ENCODE measurements around the gene RBP4. TPM values are rescaled to one million over a fixed set of nuclear protein-coding genes. Genes with fewer than 3 reads are reported as not detected.

RBP4 gene
- total RNA-seq, 1 donor from 2014 or later, result not detected

- Mint-ChIP-seq H3K4me1 (ENCODE audit: low read depth, unreplicated experiment) (peaks cover 6% of the 10 kb centered on the region), H3K9me3 (ENCODE audit: unreplicated experiment) (peaks cover 4% of the 10 kb centered on the region), H3K27ac (ENCODE audit: unreplicated experiment) (no peak overlapping the region), H3K36me3 (ENCODE audit: unreplicated experiment) (peaks cover 4% of the 10 kb centered on the region), H3K4me3 (ENCODE audit: unreplicated experiment) (peak overlapping the region; percentile 79), H3K27me3 (ENCODE audit: unreplicated experiment) (peaks cover 8% of the 10 kb centered on the region)
- no peak for DNase-seq
- TF ChIP-seq CTCF (IDR thresholded peaks at IDR 0.05; ENCODE audit: partially characterized antibody, unreplicated experiment), result no peak
Observed at GRCh38 chr10:93601774-93602162, 733 bp upstream of the RBP4 start.

GRCh38 chr10:93600446-93601145 lies 439 bp downstream of the RBP4 start:
- H3K9me3 Mint-ChIP-seq (ENCODE audit: unreplicated experiment), result peaks cover 4% of the 10 kb centered on the region
- peak overlapping the region; percentile 75 for H3K4me3 Mint-ChIP-seq (ENCODE audit: unreplicated experiment)
- peaks cover 8% of the 10 kb centered on the region for H3K27me3 Mint-ChIP-seq (ENCODE audit: unreplicated experiment)
- peak; percentile 29 for DNase-seq
- H3K27ac Mint-ChIP-seq (ENCODE audit: unreplicated experiment), result no peak overlapping the region
- TF ChIP-seq CTCF (IDR thresholded peaks at IDR 0.05; ENCODE audit: partially characterized antibody, unreplicated experiment), result no peak
- H3K36me3 Mint-ChIP-seq (ENCODE audit: unreplicated experiment), result peaks cover 4% of the 10 kb centered on the region
- peaks cover 6% of the 10 kb centered on the region for H3K4me1 Mint-ChIP-seq (ENCODE audit: low read depth, unreplicated experiment)

- H3K9me3 Mint-ChIP-seq (ENCODE audit: unreplicated experiment), result peaks cover 4% of the 10 kb centered on the region
- H3K27ac Mint-ChIP-seq (ENCODE audit: unreplicated experiment), result no peak overlapping the region
- peaks cover 6% of the 10 kb centered on the region for H3K4me1 Mint-ChIP-seq (ENCODE audit: low read depth, unreplicated experiment)
- peaks cover 10% of the 10 kb centered on the region for H3K27me3 Mint-ChIP-seq (ENCODE audit: unreplicated experiment)
- no peak for TF ChIP-seq CTCF (IDR thresholded peaks at IDR 0.05; ENCODE audit: partially characterized antibody, unreplicated experiment)
- peaks cover 4% of the 10 kb centered on the region for H3K36me3 Mint-ChIP-seq (ENCODE audit: unreplicated experiment)
- peak overlapping the region; percentile 65 for H3K4me3 Mint-ChIP-seq (ENCODE audit: unreplicated experiment)
- no peak for DNase-seq
Observed at GRCh38 chr10:93599778-93600177, 1.3 kb downstream of the RBP4 start.

- Mint-ChIP-seq H3K27me3 (ENCODE audit: unreplicated experiment) (peaks cover 13% of the 10 kb centered on the region), H3K4me1 (ENCODE audit: low read depth, unreplicated experiment) (peaks cover 9% of the 10 kb centered on the region), H3K9me3 (ENCODE audit: unreplicated experiment) (peaks cover 4% of the 10 kb centered on the region), H3K27ac (ENCODE audit: unreplicated experiment) (no peak overlapping the region), H3K4me3 (ENCODE audit: unreplicated experiment) (no peak overlapping the region), H3K36me3 (ENCODE audit: unreplicated experiment) (peaks cover 4% of the 10 kb centered on the region)
- DNase-seq, result no peak
- no peak for TF ChIP-seq CTCF (IDR thresholded peaks at IDR 0.05; ENCODE audit: partially characterized antibody, unreplicated experiment)
Observed at GRCh38 chr10:93599335-93599734, 1.7 kb downstream of the RBP4 start.

GRCh38 chr10:93598157-93598556 lies 2.9 kb downstream of the RBP4 start:
- no peak overlapping the region for H3K27ac Mint-ChIP-seq (ENCODE audit: unreplicated experiment)
- H3K27me3 Mint-ChIP-seq (ENCODE audit: unreplicated experiment), result peaks cover 13% of the 10 kb centered on the region
- peaks cover 4% of the 10 kb centered on the region for H3K36me3 Mint-ChIP-seq (ENCODE audit: unreplicated experiment)
- H3K4me1 Mint-ChIP-seq (ENCODE audit: low read depth, unreplicated experiment), result peaks cover 7% of the 10 kb centered on the region
- no peak overlapping the region for H3K4me3 Mint-ChIP-seq (ENCODE audit: unreplicated experiment)
- peaks cover 4% of the 10 kb centered on the region for H3K9me3 Mint-ChIP-seq (ENCODE audit: unreplicated experiment)
- no peak for DNase-seq
- no peak for TF ChIP-seq CTCF (IDR thresholded peaks at IDR 0.05; ENCODE audit: partially characterized antibody, unreplicated experiment)

Data from glutamatergic neuron (in vitro differentiated cells).